ENCODE results near the gene MYO9A. TPM values are rescaled to one million over a fixed set of nuclear protein-coding genes. Genes with fewer than 3 reads are reported as not detected.

Gene MYO9A
- total RNA-seq, 2 donors from 2014 or later, result 12.9 to 27.8 TPM

DNA sequence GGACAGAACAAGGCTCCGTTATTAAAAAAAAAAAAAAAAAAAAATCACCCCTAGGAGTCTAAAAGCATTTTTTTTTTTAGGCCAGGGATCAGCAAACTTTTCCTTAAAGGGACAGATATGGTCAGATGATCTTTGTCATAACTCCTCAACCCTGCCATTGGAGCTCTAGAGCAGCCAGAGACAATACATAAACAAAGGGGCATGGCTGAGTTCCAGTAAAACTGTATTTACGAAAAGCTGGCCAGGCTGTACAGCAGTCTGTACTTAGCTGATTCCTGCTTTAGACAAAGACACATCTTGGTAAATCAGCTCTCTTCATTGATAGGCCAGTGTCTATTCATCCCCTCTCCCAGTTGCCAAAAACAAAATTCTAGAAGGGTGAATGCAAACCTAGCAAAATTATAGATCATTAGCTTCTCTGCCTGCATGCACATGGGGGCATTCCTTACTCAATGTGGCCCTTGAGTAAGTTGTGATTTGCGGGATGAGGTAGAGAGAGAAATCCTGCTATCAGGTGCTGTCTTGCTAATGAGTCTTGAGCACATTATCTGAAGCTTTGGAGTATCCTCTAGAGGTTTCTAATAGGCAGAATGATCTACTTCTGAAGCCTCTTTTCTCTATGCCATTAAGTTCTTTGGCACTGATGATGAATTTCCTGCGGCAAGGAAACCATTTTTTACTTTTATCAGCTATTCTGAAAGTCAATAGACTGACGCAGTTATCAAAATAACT lies 35.5 kb upstream of the MYO9A start:
- Histone ChIP-seq H3K4me3 (no peak overlapping the region), H3K36me3 (replicated peaks in 1 of 2; ENCODE audit: insufficient read depth in 1 of 2, low read depth in 2 of 2) (no peaks in the 10 kb centered on the region), H3K27me3 (no peaks in the 10 kb centered on the region), H3K4me1 (peaks cover 33% of the 10 kb centered on the region), H3K9me3 (no peaks in the 10 kb centered on the region), H3K27ac (no peak overlapping the region)
- DNase-seq, result no peak
- TF ChIP-seq, protein P1, sequence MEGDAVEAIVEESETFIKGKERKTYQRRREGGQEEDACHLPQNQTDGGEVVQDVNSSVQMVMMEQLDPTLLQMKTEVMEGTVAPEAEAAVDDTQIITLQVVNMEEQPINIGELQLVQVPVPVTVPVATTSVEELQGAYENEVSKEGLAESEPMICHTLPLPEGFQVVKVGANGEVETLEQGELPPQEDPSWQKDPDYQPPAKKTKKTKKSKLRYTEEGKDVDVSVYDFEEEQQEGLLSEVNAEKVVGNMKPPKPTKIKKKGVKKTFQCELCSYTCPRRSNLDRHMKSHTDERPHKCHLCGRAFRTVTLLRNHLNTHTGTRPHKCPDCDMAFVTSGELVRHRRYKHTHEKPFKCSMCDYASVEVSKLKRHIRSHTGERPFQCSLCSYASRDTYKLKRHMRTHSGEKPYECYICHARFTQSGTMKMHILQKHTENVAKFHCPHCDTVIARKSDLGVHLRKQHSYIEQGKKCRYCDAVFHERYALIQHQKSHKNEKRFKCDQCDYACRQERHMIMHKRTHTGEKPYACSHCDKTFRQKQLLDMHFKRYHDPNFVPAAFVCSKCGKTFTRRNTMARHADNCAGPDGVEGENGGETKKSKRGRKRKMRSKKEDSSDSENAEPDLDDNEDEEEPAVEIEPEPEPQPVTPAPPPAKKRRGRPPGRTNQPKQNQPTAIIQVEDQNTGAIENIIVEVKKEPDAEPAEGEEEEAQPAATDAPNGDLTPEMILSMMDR (IDR thresholded peaks at IDR 0.05), result no peak
- TF ChIP-seq POLR2A (IDR thresholded peaks at IDR 0.05), result no peak
- ATAC-seq, result no peak
- 63 to 69% methylated on average over 5 of the region's 5 CpGs for WGBS, 2 donors
- intact Hi-C loops (cut with DNase I), result loop anchor here (10.0 kb wide), 1 partner anchor 349 kb away; no protein-coding TSS in a partner anchor

DNA sequence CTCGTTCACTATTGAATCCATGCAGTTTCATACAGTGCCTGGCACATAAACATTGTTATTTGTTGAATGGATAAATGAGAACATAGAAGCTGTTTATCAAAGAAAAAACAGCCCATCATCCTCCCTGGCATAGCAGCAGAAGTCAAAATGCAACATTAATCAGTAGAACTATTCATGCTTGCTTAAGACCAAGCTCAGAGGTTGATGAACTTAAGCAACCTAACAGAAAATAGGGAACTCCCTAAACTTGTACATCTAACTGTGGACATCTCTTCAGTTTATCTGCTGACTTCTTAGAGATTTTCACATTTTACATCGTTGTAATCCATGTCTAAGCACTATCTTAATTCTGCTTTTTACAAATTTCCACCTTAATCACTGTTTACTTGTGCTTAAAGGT lies 29.5 kb upstream of the MYO9A start:
- no peak overlapping the region for H3K4me3 ChIP-seq
- TF ChIP-seq POLR2A (IDR thresholded peaks at IDR 0.05), result no peak
- TF ChIP-seq, protein P1 (IDR thresholded peaks at IDR 0.05), result no peak
- H3K4me1 ChIP-seq, result no peaks in the 10 kb centered on the region
- no peaks in the 10 kb centered on the region for H3K9me3 ChIP-seq
- intact Hi-C loops (cut with DNase I), result no loop called here
- no peaks in the 10 kb centered on the region for H3K27me3 ChIP-seq
- ATAC-seq, result no peak
- DNase-seq, result no peak
- H3K27ac ChIP-seq, result no peak overlapping the region
- H3K36me3 ChIP-seq (replicated peaks in 1 of 2; ENCODE audit: insufficient read depth in 1 of 2, low read depth in 2 of 2), result no peaks in the 10 kb centered on the region
- 61 to 77% methylated on average over 2 of the region's 2 CpGs for WGBS, 2 donors

DNA sequence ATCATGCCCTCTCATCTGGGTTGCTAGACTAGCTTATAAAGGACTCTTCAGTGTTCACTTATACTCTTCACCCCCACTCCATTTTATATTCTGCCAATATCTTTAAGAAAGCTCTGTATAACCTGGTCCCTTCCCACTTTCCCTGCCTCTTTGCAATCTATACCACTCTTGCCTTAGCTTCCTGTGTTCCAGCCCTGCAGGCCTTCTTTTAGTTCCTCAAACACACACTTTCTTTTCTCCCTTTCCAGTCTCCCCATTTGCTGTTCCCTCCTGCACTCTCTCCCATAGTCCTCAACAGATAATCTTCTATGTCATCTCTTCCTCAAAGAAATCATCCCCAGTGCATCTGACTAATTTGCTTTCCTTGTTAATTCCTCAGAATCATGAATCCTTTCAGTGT lies 29.0 kb upstream of the MYO9A start:
- H3K9me3 ChIP-seq, result no peaks in the 10 kb centered on the region
- intact Hi-C loops (cut with DNase I), result no loop called here
- no peak overlapping the region for H3K27ac ChIP-seq
- H3K4me1 ChIP-seq, result no peaks in the 10 kb centered on the region
- H3K27me3 ChIP-seq, result no peaks in the 10 kb centered on the region
- no peaks in the 10 kb centered on the region for H3K36me3 ChIP-seq (replicated peaks in 1 of 2; ENCODE audit: insufficient read depth in 1 of 2, low read depth in 2 of 2)
- DNase-seq (no peak), ATAC-seq (no peak)
- H3K4me3 ChIP-seq, result no peak overlapping the region
- TF ChIP-seq, protein P1 (IDR thresholded peaks at IDR 0.05), result no peak
- TF ChIP-seq POLR2A (IDR thresholded peaks at IDR 0.05), result no peak

DNA sequence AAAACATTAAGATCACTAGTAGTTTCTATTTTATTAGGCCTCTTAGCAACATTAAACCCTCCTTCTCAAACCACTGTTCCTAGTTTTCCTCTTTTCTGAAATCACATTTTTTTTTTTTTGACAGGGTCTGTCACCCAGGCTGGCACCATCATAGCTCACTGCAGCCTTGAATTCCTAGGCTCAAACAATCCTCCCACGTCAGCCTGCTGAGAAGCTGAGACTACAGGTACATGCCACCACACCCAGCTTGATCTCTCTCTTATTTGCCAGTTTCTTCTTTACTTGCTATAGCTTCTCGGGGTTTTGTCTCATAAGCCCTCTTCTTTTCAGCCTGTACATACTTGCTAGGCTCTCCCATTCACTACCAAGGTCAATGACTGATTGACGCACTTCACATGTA lies 28.3 kb upstream of the MYO9A start:
- no peak for DNase-seq
- peaks cover 6% of the 10 kb centered on the region for H3K4me1 ChIP-seq
- H3K9me3 ChIP-seq, result no peaks in the 10 kb centered on the region
- H3K36me3 ChIP-seq (replicated peaks in 1 of 2; ENCODE audit: insufficient read depth in 1 of 2, low read depth in 2 of 2), result no peaks in the 10 kb centered on the region
- ATAC-seq, result no peak
- intact Hi-C loops (cut with DNase I), result no loop called here
- H3K27ac ChIP-seq, result no peak overlapping the region
- 89% methylated on average over 3 of the region's 3 CpGs for WGBS, 2 donors
- H3K27me3 ChIP-seq, result no peaks in the 10 kb centered on the region
- TF ChIP-seq POLR2A (IDR thresholded peaks at IDR 0.05), result no peak
- TF ChIP-seq, protein P1 (IDR thresholded peaks at IDR 0.05), result no peak
- H3K4me3 ChIP-seq, result no peak overlapping the region

Data from body of pancreas (tissue), 4 donors.